ENCODE data around the gene ZNF414.

The ZNF414 gene

GRCh38 chr19:8494158-8494557, 19.8 kb downstream of the ZNF414 start:
- Histone ChIP-seq H3K4me3 (ENCODE audit: low read depth in 1 of 5, low read length in 5 of 5) (no peak overlapping the region), H3K27me3 (ENCODE audit: control insufficient read depth in 5 of 5, insufficient read depth in 4 of 5, low read length in 5 of 5) (no peaks in the 10 kb centered on the region), H3K27ac (ENCODE audit: low read depth, low read length) (no peak overlapping the region), H3K36me3 (ENCODE audit: control insufficient read depth in 5 of 5, insufficient read depth in 5 of 5, low read length in 5 of 5) (peaks cover 0 to 12% (median 9%) of the 10 kb centered on the region in 5 donors), H3K9me3 (ENCODE audit: control insufficient read depth in 5 of 5, low read length in 5 of 5) (no peaks in the 10 kb centered on the region), H3K4me1 (ENCODE audit: control insufficient read depth in 5 of 5, insufficient read depth in 5 of 5, low read length in 5 of 5) (no peaks in the 10 kb centered on the region), H3K9ac (ENCODE audit: low read length in 5 of 5) (no peak overlapping the region)

- H3K4me1 ChIP-seq (ENCODE audit: control insufficient read depth in 5 of 5, insufficient read depth in 5 of 5, low read length in 5 of 5), result peaks cover 0 to 9% (median 4%) of the 10 kb centered on the region in 5 donors
- H3K4me3 ChIP-seq (ENCODE audit: low read depth in 1 of 5, low read length in 5 of 5), result no peak overlapping the region
- peaks cover 0 to 37% (median 33%) of the 10 kb centered on the region in 5 donors for H3K36me3 ChIP-seq (ENCODE audit: control insufficient read depth in 5 of 5, insufficient read depth in 5 of 5, low read length in 5 of 5)
- H3K9ac ChIP-seq (ENCODE audit: low read length in 5 of 5), result no peak overlapping the region
- H3K9me3 ChIP-seq (ENCODE audit: control insufficient read depth in 5 of 5, low read length in 5 of 5), result no peaks in the 10 kb centered on the region
- no peaks in the 10 kb centered on the region for H3K27me3 ChIP-seq (ENCODE audit: control insufficient read depth in 5 of 5, insufficient read depth in 4 of 5, low read length in 5 of 5)
- H3K27ac ChIP-seq (ENCODE audit: low read depth, low read length), result no peak overlapping the region
Measured at GRCh38 chr19:8491574-8491973, 22.4 kb downstream of the ZNF414 start.

- Histone ChIP-seq H3K27me3 (ENCODE audit: control insufficient read depth in 5 of 5, insufficient read depth in 4 of 5, low read length in 5 of 5) (no peaks in the 10 kb centered on the region), H3K4me3 (ENCODE audit: low read depth in 1 of 5, low read length in 5 of 5) (no peak overlapping the region), H3K4me1 (ENCODE audit: control insufficient read depth in 5 of 5, insufficient read depth in 5 of 5, low read length in 5 of 5) (peaks cover 0 to 10% (median 4%) of the 10 kb centered on the region in 5 donors), H3K9ac (ENCODE audit: low read length in 5 of 5) (no peak overlapping the region), H3K9me3 (ENCODE audit: control insufficient read depth in 5 of 5, low read length in 5 of 5) (no peaks in the 10 kb centered on the region), H3K27ac (ENCODE audit: low read depth, low read length) (no peak overlapping the region), H3K36me3 (ENCODE audit: control insufficient read depth in 5 of 5, insufficient read depth in 5 of 5, low read length in 5 of 5) (peaks cover 0 to 44% (median 40%) of the 10 kb centered on the region in 5 donors)
Measured at GRCh38 chr19:8490873-8491272, 23.1 kb downstream of the ZNF414 start.

GRCh38 chr19:8490395-8490760, 23.6 kb downstream of the ZNF414 start:
- Histone ChIP-seq H3K27me3 (ENCODE audit: control insufficient read depth in 5 of 5, insufficient read depth in 4 of 5, low read length in 5 of 5) (no peaks in the 10 kb centered on the region), H3K27ac (ENCODE audit: low read depth, low read length) (no peak overlapping the region), H3K36me3 (ENCODE audit: control insufficient read depth in 5 of 5, insufficient read depth in 5 of 5, low read length in 5 of 5) (peaks cover 0 to 49% (median 45%) of the 10 kb centered on the region in 5 donors), H3K4me1 (ENCODE audit: control insufficient read depth in 5 of 5, insufficient read depth in 5 of 5, low read length in 5 of 5) (peaks cover 0 to 10% (median 4%) of the 10 kb centered on the region in 5 donors), H3K4me3 (ENCODE audit: low read depth in 1 of 5, low read length in 5 of 5) (no peak overlapping the region), H3K9me3 (ENCODE audit: control insufficient read depth in 5 of 5, low read length in 5 of 5) (no peaks in the 10 kb centered on the region), H3K9ac (ENCODE audit: low read length in 5 of 5) (no peak overlapping the region)

DNA sequence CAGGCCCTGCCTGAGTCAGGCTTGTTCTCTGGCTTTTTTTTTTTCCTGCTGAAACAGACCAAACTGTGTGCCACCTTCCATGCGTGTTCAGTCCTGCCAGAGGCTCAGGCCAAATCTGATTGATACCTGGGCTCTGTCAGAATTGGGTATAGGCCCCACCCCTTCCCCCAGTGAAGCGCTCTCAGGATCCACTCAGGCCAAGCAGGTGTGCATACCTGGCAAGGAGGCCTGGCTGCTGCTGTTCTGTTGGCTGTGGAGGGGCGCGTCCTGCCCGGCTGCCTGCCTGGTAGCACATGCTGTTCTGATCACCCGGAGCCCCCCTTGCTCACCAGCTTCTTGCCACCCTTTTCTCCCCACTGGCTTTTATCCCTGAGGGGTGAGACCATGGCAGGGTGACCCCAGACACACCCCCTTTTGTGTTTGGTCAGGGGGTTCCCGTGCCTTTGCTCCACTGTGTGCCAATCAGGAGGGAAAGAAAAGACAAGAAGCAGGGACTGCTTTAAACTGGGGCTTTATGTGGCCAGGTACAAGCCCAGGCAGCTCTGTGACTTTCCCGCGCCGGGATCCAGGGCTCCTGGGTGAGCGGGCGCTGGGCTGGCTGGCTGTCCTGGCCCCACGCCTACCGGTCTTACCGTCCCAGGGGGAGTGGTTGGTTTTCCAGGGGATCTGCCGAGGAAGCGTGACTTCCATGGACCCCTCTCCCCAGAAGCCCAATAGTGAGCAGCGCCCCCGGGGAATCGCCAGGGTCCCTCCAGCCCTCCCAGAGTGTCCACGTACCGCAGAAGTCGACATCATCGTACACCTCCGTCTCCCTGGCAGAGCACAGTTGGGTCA, 24.2 kb downstream of the ZNF414 start:
- peaks cover 0 to 55% (median 51%) of the 10 kb centered on the region in 5 donors for H3K36me3 ChIP-seq (ENCODE audit: control insufficient read depth in 5 of 5, insufficient read depth in 5 of 5, low read length in 5 of 5)
- H3K4me3 ChIP-seq (ENCODE audit: low read depth in 1 of 5, low read length in 5 of 5), result no peak overlapping the region
- peaks cover 0 to 11% (median 4%) of the 10 kb centered on the region in 5 donors for H3K4me1 ChIP-seq (ENCODE audit: control insufficient read depth in 5 of 5, insufficient read depth in 5 of 5, low read length in 5 of 5)
- H3K9ac ChIP-seq (ENCODE audit: low read length in 5 of 5), result no peak overlapping the region
- H3K27me3 ChIP-seq (ENCODE audit: control insufficient read depth in 5 of 5, insufficient read depth in 4 of 5, low read length in 5 of 5), result no peaks in the 10 kb centered on the region
- no peaks in the 10 kb centered on the region for H3K9me3 ChIP-seq (ENCODE audit: control insufficient read depth in 5 of 5, low read length in 5 of 5)
- H3K27ac ChIP-seq (ENCODE audit: low read depth, low read length), result no peak overlapping the region

GRCh38 chr19:8488365-8488764, 25.6 kb downstream of the ZNF414 start:
- no peaks in the 10 kb centered on the region for H3K9me3 ChIP-seq (ENCODE audit: control insufficient read depth in 5 of 5, low read length in 5 of 5)
- H3K4me3 ChIP-seq (ENCODE audit: low read depth in 1 of 5, low read length in 5 of 5), result no peak overlapping the region
- no peak overlapping the region for H3K27ac ChIP-seq (ENCODE audit: low read depth, low read length)
- no peaks in the 10 kb centered on the region for H3K27me3 ChIP-seq (ENCODE audit: control insufficient read depth in 5 of 5, insufficient read depth in 4 of 5, low read length in 5 of 5)
- no peak overlapping the region for H3K9ac ChIP-seq (ENCODE audit: low read length in 5 of 5)
- H3K4me1 ChIP-seq (ENCODE audit: control insufficient read depth in 5 of 5, insufficient read depth in 5 of 5, low read length in 5 of 5), result peaks cover 0 to 17% (median 4%) of the 10 kb centered on the region in 5 donors
- peaks cover 0 to 70% (median 63%) of the 10 kb centered on the region in 5 donors for H3K36me3 ChIP-seq (ENCODE audit: control insufficient read depth in 5 of 5, insufficient read depth in 5 of 5, low read length in 5 of 5)

DNA sequence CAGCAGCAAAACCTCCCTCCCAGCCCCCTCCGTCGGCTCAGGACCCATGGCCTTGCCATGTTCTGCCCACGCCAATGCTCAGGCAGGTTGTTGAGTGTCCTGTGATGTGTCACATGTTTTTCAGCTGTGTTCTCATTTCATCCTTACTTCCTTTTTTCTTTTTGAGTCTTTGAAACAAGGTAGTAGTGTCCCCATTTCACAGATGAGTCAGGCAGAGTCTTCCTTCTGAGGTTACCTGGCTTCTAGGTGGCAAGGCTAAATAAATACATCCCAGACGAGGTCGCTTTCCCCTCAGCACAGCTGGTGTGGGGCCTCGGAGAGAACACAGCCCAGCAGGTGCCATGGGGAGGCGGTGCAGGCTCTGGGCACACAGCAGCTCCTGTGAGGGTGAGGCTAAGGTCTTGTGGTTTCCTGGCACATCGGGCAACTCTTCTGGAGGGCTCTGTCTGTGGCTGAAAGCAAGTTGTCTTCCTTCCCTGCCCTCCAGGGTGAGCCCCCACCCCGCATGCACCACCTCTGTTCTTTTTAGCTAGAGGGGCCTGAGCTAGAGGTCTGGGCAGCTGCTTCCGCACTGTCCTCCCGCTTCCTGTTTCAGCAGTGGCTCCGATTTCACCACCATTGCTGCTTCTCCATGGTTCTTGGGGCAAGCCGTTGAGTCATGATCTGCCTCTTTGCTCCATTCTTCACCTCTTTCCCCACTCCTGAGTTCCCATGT, 26.7 kb downstream of the ZNF414 start:
- H3K4me1 ChIP-seq (ENCODE audit: control insufficient read depth in 5 of 5, insufficient read depth in 5 of 5, low read length in 5 of 5), result peaks cover 0 to 17% (median 4%) of the 10 kb centered on the region in 5 donors
- H3K36me3 ChIP-seq (ENCODE audit: control insufficient read depth in 5 of 5, insufficient read depth in 5 of 5, low read length in 5 of 5), result peaks cover 0 to 80% (median 73%) of the 10 kb centered on the region in 5 donors
- H3K9ac ChIP-seq (ENCODE audit: low read length in 5 of 5), result no peak overlapping the region
- H3K9me3 ChIP-seq (ENCODE audit: control insufficient read depth in 5 of 5, low read length in 5 of 5), result no peaks in the 10 kb centered on the region
- no peak overlapping the region for H3K4me3 ChIP-seq (ENCODE audit: low read depth in 1 of 5, low read length in 5 of 5)
- no peak overlapping the region for H3K27ac ChIP-seq (ENCODE audit: low read depth, low read length)
- H3K27me3 ChIP-seq (ENCODE audit: control insufficient read depth in 5 of 5, insufficient read depth in 4 of 5, low read length in 5 of 5), result no peaks in the 10 kb centered on the region

DNA sequence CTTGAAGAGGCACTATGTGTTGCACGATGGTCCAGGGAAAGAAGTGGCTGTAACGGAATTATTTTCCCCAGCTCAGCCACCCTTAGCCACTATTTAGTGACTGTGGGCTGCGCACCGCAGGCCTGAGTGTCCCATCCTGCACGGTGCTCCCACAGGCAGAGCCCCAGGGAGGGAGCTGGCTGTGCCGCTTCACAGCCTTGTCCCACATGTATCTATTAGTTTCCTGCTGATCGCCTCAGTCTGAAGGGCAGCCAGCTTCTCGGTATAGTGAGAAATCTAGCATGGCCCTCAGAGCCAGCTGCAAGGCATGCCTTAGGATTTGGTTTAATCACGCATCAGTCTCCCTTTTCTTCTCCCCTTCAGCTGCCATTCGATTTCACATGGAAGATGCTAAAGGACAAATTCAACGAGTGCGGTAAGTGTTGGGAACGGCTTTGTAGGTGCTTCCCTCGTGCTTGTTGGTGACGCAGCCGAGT, 27.3 kb downstream of the ZNF414 start:
- Histone ChIP-seq H3K27ac (ENCODE audit: low read depth, low read length) (no peak overlapping the region), H3K9me3 (ENCODE audit: control insufficient read depth in 5 of 5, low read length in 5 of 5) (no peaks in the 10 kb centered on the region), H3K36me3 (ENCODE audit: control insufficient read depth in 5 of 5, insufficient read depth in 5 of 5, low read length in 5 of 5) (peaks cover 0 to 84% (median 78%) of the 10 kb centered on the region in 5 donors), H3K27me3 (ENCODE audit: control insufficient read depth in 5 of 5, insufficient read depth in 4 of 5, low read length in 5 of 5) (no peaks in the 10 kb centered on the region), H3K9ac (ENCODE audit: low read length in 5 of 5) (no peak overlapping the region), H3K4me1 (ENCODE audit: control insufficient read depth in 5 of 5, insufficient read depth in 5 of 5, low read length in 5 of 5) (peaks cover under 1 to 17% (median 4%) of the 10 kb centered on the region in 5 donors), H3K4me3 (ENCODE audit: low read depth in 1 of 5, low read length in 5 of 5) (no peak overlapping the region)

GRCh38 chr19:8485561-8486371, 28.2 kb downstream of the ZNF414 start:
- Histone ChIP-seq H3K4me3 (ENCODE audit: low read depth in 1 of 5, low read length in 5 of 5) (no peak overlapping the region), H3K9ac (ENCODE audit: low read length in 5 of 5) (no peak overlapping the region), H3K36me3 (ENCODE audit: control insufficient read depth in 5 of 5, insufficient read depth in 5 of 5, low read length in 5 of 5) (peaks cover 0 to 93% (median 87%) of the 10 kb centered on the region in 5 donors), H3K27me3 (ENCODE audit: control insufficient read depth in 5 of 5, insufficient read depth in 4 of 5, low read length in 5 of 5) (no peaks in the 10 kb centered on the region), H3K27ac (ENCODE audit: low read depth, low read length) (no peak overlapping the region), H3K9me3 (ENCODE audit: control insufficient read depth in 5 of 5, low read length in 5 of 5) (no peaks in the 10 kb centered on the region), H3K4me1 (ENCODE audit: control insufficient read depth in 5 of 5, insufficient read depth in 5 of 5, low read length in 5 of 5) (peaks cover 2 to 22% (median 8%) of the 10 kb centered on the region in 5 donors)

All from subcutaneous abdominal adipose tissue (tissue), 5 donors.